ENCODE data around the gene MYOM3.

DNA sequence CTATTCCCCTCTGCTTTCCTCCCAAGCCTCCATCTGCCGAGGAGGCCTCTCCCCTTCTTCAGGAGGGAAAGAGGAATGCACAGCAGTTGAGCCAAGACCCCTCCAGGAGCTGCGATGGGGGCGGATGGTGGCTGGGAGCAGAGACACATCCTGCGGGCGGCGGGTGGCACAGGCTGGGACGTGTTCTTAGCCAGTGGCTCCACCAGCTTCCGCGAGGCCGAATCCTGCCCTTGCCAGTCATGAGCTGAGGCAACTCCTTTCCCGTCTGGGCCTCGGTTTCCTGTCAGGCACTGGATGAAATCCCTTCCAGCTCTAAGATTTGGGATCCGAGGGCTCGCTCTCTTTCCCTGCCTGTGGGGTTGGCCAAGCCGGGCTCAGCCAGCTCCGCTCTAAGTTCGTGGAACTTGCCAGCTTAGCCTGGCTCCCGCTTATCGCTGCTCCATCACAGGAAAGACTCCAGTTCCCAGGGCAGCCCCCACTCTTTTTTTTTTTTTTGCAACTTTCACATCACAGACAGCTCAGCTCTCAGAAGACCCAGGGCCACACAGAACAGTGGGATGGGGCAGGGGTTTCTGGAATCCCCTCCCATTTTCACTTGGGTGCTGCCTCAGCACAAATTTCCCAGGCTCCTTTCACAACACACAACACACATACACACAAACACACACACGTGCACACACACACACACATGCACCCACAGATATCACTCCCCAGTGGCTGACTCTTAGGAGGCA, 506 bp downstream of the MYOM3 start:
- TF ChIP-seq SIN3A (IDR thresholded peaks at IDR 0.05; ENCODE audit: borderline replicate concordance, low read depth, low read length) (no peak), ATF7 (IDR thresholded peaks at IDR 0.05) (no peak), ATF7 (CRISPR knock-in tag; IDR thresholded peaks at IDR 0.05) (no peak), ZNF790 (CRISPR knock-in tag; IDR thresholded peaks at IDR 0.05; ENCODE audit: borderline replicate concordance) (no peak), SKI (IDR thresholded peaks at IDR 0.05; ENCODE audit: partially characterized antibody) (no peak), ZBTB7A (CRISPR knock-in tag; IDR thresholded peaks at IDR 0.05) (no peak), FOXJ3 (CRISPR knock-in tag; IDR thresholded peaks at IDR 0.05; ENCODE audit: borderline replicate concordance) (no peak), SMAD1 (CRISPR knock-in tag; IDR thresholded peaks at IDR 0.05; ENCODE audit: borderline replicate concordance, low read depth) (no peak)
- TF ChIP-seq, protein P1, sequence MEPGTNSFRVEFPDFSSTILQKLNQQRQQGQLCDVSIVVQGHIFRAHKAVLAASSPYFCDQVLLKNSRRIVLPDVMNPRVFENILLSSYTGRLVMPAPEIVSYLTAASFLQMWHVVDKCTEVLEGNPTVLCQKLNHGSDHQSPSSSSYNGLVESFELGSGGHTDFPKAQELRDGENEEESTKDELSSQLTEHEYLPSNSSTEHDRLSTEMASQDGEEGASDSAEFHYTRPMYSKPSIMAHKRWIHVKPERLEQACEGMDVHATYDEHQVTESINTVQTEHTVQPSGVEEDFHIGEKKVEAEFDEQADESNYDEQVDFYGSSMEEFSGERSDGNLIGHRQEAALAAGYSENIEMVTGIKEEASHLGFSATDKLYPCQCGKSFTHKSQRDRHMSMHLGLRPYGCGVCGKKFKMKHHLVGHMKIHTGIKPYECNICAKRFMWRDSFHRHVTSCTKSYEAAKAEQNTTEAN (CRISPR knock-in tag; conservative IDR thresholded peaks at IDR 0.05), result no peak
- TF ChIP-seq, protein P2, sequence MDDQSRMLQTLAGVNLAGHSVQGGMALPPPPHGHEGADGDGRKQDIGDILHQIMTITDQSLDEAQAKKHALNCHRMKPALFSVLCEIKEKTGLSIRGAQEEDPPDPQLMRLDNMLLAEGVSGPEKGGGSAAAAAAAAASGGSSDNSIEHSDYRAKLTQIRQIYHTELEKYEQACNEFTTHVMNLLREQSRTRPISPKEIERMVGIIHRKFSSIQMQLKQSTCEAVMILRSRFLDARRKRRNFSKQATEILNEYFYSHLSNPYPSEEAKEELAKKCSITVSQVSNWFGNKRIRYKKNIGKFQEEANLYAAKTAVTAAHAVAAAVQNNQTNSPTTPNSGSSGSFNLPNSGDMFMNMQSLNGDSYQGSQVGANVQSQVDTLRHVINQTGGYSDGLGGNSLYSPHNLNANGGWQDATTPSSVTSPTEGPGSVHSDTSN (CRISPR knock-in tag; IDR thresholded peaks at IDR 0.05; ENCODE audit: borderline replicate concordance), result no peak
- TF ChIP-seq, protein P3, sequence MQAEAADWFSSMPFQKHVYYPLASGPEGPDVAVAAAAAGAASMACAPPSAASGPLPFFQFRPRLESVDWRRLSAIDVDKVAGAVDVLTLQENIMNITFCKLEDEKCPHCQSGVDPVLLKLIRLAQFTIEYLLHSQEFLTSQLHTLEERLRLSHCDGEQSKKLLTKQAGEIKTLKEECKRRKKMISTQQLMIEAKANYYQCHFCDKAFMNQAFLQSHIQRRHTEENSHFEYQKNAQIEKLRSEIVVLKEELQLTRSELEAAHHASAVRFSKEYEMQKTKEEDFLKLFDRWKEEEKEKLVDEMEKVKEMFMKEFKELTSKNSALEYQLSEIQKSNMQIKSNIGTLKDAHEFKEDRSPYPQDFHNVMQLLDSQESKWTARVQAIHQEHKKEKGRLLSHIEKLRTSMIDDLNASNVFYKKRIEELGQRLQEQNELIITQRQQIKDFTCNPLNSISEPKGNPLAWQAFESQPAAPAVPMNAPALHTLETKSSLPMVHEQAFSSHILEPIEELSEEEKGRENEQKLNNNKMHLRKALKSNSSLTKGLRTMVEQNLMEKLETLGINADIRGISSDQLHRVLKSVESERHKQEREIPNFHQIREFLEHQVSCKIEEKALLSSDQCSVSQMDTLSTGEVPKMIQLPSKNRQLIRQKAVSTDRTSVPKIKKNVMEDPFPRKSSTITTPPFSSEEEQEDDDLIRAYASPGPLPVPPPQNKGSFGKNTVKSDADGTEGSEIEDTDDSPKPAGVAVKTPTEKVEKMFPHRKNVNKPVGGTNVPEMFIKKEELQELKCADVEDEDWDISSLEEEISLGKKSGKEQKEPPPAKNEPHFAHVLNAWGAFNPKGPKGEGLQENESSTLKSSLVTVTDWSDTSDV (CRISPR knock-in tag; IDR thresholded peaks at IDR 0.05), result no peak
- TF ChIP-seq, protein P4, sequence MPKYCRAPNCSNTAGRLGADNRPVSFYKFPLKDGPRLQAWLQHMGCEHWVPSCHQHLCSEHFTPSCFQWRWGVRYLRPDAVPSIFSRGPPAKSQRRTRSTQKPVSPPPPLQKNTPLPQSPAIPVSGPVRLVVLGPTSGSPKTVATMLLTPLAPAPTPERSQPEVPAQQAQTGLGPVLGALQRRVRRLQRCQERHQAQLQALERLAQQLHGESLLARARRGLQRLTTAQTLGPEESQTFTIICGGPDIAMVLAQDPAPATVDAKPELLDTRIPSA (CRISPR knock-in tag; IDR thresholded peaks at IDR 0.05; ENCODE audit: borderline replicate concordance), result no peak

All from HepG2 (cell line).